Measurements from ENCODE around the gene CNKSR3. TPM values are rescaled to one million over a fixed set of nuclear protein-coding genes. Genes with fewer than 3 reads are reported as not detected.

CNKSR3 gene
- total RNA-seq, 2 experiments from 2014 or later: not detected

DNA sequence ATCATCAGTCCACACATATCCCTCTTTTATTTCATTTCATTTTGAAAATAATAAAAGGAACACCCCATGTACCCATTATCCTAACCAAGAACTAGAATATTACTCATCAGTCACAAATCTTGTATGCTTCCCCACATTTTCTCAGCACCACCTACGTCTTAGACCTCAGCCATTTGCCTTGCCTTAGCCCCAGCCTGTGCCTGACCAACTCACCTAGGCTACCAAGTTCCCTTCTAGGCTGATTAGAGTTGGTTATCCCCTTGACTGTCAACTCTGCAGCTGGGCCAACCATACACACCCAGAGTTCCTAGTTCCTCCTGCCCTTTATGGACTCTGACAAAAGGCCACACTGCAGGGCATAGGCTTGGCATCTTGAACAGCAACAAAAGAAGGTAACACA, 120.5 kb downstream of the CNKSR3 start:
- Mint-ChIP-seq H3K9me3 (no peaks in the 10 kb centered on the region), H3K36me3 (ENCODE audit: low read depth) (no peaks in the 10 kb centered on the region), H3K27me3 (peaks cover 12% of the 10 kb centered on the region), H3K27ac (no peak overlapping the region), H3K4me3 (no peak overlapping the region), H3K4me1 (no peaks in the 10 kb centered on the region)
- CTCF ChIA-PET: no interaction called here
- no peak for DNase-seq
- POLR2A ChIA-PET: no interaction called here

DNA sequence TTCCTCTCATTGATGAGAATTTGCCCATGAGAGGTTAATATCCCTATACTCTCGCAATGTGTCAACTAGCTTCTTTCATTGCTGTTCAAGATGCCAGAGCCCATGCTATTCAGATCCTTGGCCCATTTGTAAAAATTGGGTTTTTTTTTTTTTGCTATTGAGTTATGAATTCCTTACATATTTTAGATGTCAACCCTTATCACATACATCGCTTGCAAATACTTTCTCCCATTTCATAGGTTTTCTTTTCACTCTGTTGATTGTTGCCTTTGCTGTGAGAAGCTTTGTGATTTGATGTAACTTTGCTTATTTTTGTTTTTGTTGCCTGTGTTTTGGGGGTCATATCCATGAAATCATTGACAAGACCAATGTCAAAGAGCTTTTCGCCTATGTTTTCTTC, 121.7 kb downstream of the CNKSR3 start:
- no peak for DNase-seq
- no peak overlapping the region for H3K4me3 Mint-ChIP-seq
- H3K36me3 Mint-ChIP-seq (ENCODE audit: low read depth): no peaks in the 10 kb centered on the region
- no peak overlapping the region for H3K27ac Mint-ChIP-seq
- H3K4me1 Mint-ChIP-seq: no peaks in the 10 kb centered on the region
- POLR2A ChIA-PET: no interaction called here
- no peaks in the 10 kb centered on the region for H3K9me3 Mint-ChIP-seq
- CTCF ChIA-PET: no interaction called here
- peaks cover 11% of the 10 kb centered on the region for H3K27me3 Mint-ChIP-seq

DNA sequence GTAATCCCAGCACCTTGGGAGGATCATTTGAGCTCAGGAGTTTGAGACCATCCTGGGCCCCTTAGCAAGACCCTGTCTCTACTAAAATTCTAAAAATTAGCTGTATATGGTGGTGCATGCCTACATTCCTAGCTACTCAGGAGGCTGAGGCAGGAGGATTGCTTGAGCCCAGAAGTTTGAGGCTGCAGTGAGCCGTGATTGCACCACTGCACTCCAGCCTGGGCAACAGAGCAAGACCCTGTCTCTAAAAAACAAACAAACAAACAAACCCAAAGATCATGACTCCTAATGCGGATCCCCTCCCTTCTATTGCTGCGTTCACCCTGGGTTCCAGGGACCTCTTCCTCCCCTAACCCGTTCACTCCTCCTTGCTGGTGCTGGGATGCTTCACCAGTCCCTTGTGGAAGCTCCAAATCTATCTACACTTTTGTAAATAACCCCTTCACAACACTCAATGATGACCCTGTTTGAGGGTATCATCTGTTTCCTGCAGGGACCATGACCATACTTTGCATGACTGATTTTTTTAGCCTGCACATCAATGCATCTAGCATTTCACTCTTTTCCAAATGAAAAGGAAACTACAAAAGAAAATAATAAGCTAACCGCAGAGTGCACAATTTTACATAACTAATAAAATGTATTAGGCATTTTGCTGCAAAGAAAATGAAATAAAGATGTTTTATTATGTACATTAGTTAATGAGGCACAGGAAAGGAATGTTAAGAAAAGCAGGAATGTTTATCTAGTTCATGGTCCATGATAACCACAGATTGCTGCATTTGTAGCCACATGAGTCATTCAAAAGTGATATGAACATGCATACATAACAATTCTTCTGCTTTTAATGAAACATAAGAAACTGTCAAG, 123.4 kb downstream of the CNKSR3 start:
- peaks cover 11% of the 10 kb centered on the region for H3K27me3 Mint-ChIP-seq
- H3K27ac Mint-ChIP-seq: no peak overlapping the region
- no peak for DNase-seq
- no peaks in the 10 kb centered on the region for H3K4me1 Mint-ChIP-seq
- CTCF ChIA-PET: interaction anchor here (0.6 kb wide), 1 partner anchor 170 kb away, joined by 3 read pairs; no protein-coding TSS in a partner anchor
- no peaks in the 10 kb centered on the region for H3K36me3 Mint-ChIP-seq (ENCODE audit: low read depth)
- POLR2A ChIA-PET: no interaction called here
- H3K9me3 Mint-ChIP-seq: no peaks in the 10 kb centered on the region
- no peak overlapping the region for H3K4me3 Mint-ChIP-seq

DNA sequence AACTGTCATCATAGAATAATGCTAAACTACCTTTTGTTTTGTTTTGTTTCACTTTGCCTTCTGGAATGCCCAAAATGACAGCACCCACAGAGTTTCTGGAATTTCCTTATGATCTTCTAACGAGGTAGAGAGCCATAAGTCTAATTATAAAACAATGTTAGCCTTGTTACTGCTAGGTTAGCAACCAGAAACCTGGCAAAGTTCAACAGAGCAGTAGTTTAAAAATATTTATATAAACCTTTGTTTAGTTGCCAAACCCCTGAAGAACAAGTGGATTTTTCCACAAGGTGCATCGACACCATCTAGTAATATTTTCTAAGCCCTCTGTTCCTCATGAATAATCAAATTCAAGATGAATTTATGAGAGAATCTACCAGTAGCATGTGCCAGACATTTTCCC, 126.3 kb downstream of the CNKSR3 start:
- H3K4me1 Mint-ChIP-seq: no peaks in the 10 kb centered on the region
- DNase-seq: no peak
- H3K9me3 Mint-ChIP-seq: no peaks in the 10 kb centered on the region
- ChIA-PET POLR2A (no interaction called here), CTCF (no interaction called here)
- peaks cover 8% of the 10 kb centered on the region for H3K27me3 Mint-ChIP-seq
- H3K36me3 Mint-ChIP-seq (ENCODE audit: low read depth): no peaks in the 10 kb centered on the region
- H3K4me3 Mint-ChIP-seq: no peak overlapping the region
- H3K27ac Mint-ChIP-seq: no peak overlapping the region

DNA sequence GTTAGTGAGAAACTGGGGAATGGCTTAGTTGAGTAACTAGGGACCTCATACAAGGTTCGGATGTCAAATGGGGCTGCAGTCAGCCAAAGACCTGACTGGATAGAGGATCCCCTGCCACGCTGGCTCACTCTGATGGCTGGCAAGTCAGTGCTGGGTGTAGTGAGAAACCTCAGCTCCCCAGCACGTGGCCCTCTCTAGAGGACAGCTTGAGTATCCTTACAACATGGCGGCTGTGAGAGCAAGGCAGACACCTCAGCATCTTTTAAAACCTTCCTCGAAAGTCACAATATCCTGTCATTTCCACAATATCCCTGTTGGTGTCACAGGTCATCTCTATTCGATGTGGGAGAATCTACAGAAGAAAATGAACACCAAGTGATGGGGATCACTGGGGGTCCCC, 127.2 kb downstream of the CNKSR3 start:
- Mint-ChIP-seq H3K4me3 (no peak overlapping the region), H3K27me3 (peaks cover 8% of the 10 kb centered on the region), H3K4me1 (no peaks in the 10 kb centered on the region), H3K27ac (no peak overlapping the region), H3K36me3 (ENCODE audit: low read depth) (no peaks in the 10 kb centered on the region), H3K9me3 (no peaks in the 10 kb centered on the region)
- CTCF ChIA-PET: no interaction called here
- POLR2A ChIA-PET: no interaction called here
- DNase-seq: no peak

DNA sequence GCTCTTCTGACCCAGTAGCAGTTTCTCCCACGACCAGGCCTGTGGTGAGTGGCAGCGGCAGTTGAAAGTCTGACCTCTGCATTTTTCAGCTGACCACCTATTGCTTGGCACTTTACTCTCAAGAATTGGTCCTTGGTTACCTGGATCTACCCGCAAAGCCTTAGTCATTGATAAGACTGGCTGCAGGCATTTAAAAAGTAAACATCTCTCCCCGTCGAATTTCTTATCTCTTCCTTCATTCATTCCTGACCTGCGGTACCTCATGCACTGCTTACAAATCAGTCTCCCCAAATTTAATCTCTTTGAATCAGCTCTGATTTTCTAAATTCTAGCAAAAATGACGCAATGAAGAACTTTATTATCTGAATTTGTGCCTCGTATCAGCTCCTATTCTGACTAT, 127.7 kb downstream of the CNKSR3 start:
- CTCF ChIA-PET: no interaction called here
- H3K36me3 Mint-ChIP-seq (ENCODE audit: low read depth): no peaks in the 10 kb centered on the region
- peaks cover 8% of the 10 kb centered on the region for H3K27me3 Mint-ChIP-seq
- DNase-seq: no peak
- no peak overlapping the region for H3K4me3 Mint-ChIP-seq
- H3K9me3 Mint-ChIP-seq: no peaks in the 10 kb centered on the region
- no peak overlapping the region for H3K27ac Mint-ChIP-seq
- POLR2A ChIA-PET: no interaction called here
- no peaks in the 10 kb centered on the region for H3K4me1 Mint-ChIP-seq

DNA sequence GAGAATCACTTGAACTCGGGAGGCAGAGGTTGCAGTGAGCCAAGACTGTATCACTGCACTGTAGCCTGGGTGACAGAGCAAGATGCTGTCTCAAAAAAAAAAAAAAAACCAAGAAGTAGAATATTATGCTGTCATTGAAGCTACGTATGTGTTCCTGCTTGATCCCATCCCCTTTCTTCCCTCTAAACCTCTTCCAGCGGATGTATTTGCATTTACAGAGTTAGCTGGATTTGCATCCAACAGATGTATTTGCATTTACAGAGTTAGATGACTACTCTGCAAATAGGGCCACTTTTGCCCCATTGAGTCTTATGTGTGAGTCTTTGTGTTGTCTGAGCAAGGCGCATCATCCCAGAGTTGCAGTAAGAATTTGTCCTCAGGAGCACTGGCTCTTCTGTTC, 128.9 kb downstream of the CNKSR3 start:
- POLR2A ChIA-PET: no interaction called here
- Mint-ChIP-seq H3K27me3 (peaks cover 8% of the 10 kb centered on the region), H3K4me3 (no peak overlapping the region), H3K4me1 (no peaks in the 10 kb centered on the region), H3K36me3 (ENCODE audit: low read depth) (no peaks in the 10 kb centered on the region), H3K27ac (no peak overlapping the region), H3K9me3 (no peaks in the 10 kb centered on the region)
- no peak for DNase-seq
- CTCF ChIA-PET: no interaction called here

DNA sequence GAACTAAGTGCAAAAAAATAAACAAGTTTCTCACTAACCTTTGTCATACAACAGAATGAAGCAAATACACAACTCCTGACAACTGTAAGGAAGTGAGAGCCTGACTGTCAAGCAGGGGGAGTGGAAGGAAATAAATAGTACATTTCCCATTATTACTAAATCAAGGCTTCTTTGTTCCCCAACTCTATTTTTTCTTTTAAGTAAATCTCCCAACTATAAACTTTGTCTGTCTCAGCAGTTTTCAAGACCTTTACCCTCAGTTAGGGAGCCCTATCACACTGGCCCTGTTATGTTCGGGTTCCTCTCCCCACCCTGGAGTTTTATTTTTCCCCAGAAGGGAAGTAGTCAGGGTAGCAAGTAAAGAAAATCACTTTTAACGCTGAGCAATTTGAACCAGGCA, 129.7 kb downstream of the CNKSR3 start:
- ChIA-PET POLR2A (no interaction called here), CTCF (no interaction called here)
- H3K36me3 Mint-ChIP-seq (ENCODE audit: low read depth): no peaks in the 10 kb centered on the region
- no peak overlapping the region for H3K27ac Mint-ChIP-seq
- DNase-seq: no peak
- H3K4me3 Mint-ChIP-seq: no peak overlapping the region
- H3K9me3 Mint-ChIP-seq: no peaks in the 10 kb centered on the region
- peaks cover 6% of the 10 kb centered on the region for H3K27me3 Mint-ChIP-seq
- no peaks in the 10 kb centered on the region for H3K4me1 Mint-ChIP-seq

DNA sequence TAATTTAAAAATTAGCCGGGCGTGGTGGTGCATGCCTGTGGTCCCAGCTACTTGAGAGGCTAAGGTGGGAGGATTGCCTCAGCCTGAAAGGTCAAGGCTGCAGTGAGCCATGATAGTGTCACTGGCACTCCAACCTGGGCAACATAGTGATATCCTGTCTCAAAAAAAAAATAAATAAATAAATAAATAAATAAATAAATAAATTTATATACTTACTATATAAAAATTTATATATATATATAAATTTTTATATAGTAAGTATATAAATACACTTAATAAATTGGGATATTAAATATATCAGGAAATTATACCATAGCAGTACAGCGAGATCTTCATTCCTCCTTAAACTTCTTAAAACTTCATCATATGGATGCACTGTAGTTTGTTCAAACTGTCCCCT, 130.9 kb downstream of the CNKSR3 start:
- ChIA-PET POLR2A (no interaction called here), CTCF (no interaction called here)
- Mint-ChIP-seq H3K36me3 (ENCODE audit: low read depth) (no peaks in the 10 kb centered on the region), H3K27me3 (no peaks in the 10 kb centered on the region), H3K4me1 (no peaks in the 10 kb centered on the region), H3K4me3 (no peak overlapping the region), H3K27ac (no peak overlapping the region), H3K9me3 (no peaks in the 10 kb centered on the region)
- no peak for DNase-seq

DNA sequence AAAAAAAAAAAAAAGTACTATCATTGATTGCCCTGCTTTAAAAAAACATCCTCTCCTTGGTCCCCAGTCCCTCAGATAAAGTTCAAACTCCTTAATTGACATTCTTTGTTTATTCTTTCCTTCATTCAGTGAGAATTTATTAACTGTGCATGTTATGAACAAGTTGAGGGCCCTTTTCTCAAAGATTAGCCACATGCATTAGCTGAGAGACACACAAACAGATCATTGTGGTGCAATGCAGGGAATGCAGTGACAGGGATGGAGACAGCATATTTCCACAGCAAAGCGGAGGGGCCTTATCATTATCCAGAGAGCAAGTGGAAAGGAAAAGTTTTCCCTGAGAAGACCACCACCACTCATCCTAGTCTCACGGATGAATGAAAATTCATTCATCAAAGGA, 132.0 kb downstream of the CNKSR3 start:
- Mint-ChIP-seq H3K9me3 (no peaks in the 10 kb centered on the region), H3K4me1 (no peaks in the 10 kb centered on the region), H3K4me3 (no peak overlapping the region), H3K36me3 (ENCODE audit: low read depth) (no peaks in the 10 kb centered on the region), H3K27ac (no peak overlapping the region), H3K27me3 (no peaks in the 10 kb centered on the region)
- DNase-seq: no peak
- CTCF ChIA-PET: no interaction called here
- POLR2A ChIA-PET: no interaction called here

DNA sequence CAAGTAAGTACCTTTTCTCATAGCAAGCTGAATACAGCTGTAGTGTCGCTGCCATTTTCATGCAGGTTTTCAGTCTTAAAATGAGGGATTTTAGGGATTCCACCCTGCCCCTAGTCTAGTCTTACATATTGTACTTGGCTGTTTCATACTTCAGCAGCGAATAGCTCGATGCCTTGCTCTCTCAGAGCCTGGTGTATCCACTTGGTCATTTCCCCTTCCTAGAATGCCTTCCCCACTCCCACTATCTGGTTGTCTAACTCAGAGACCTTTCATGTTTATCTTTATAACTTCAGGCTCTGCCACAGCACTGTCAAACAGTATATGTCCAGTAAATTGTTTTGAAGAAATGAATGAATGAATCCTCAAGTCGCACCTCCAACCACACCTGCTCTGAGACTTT, 132.8 kb downstream of the CNKSR3 start:
- no peak overlapping the region for H3K4me3 Mint-ChIP-seq
- ChIA-PET CTCF (no interaction called here), POLR2A (no interaction called here)
- H3K36me3 Mint-ChIP-seq (ENCODE audit: low read depth): no peaks in the 10 kb centered on the region
- no peak for DNase-seq
- H3K27me3 Mint-ChIP-seq: peaks cover 1% of the 10 kb centered on the region
- no peak overlapping the region for H3K27ac Mint-ChIP-seq
- H3K4me1 Mint-ChIP-seq: no peaks in the 10 kb centered on the region
- H3K9me3 Mint-ChIP-seq: no peaks in the 10 kb centered on the region

DNA sequence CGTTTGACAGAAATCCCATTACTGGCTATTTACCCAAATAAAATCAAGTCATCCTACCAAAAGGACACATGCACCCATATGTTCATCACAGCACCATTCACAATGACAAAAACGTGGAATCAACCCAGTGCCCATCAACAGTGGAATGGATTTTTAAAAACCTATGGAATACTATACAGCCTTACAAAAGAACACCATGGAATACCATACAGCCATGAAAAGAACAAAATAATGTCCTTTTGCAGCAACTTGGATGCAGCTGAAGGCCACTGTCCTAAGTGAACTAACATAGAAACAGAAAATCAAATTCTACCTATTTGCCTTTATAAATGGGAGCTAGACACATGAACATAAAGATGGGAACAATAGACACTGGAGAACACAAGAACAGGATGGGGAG, 136.5 kb downstream of the CNKSR3 start:
- CTCF ChIA-PET: no interaction called here
- no peaks in the 10 kb centered on the region for H3K36me3 Mint-ChIP-seq (ENCODE audit: low read depth)
- no peaks in the 10 kb centered on the region for H3K4me1 Mint-ChIP-seq
- POLR2A ChIA-PET: no interaction called here
- DNase-seq: no peak
- no peak overlapping the region for H3K4me3 Mint-ChIP-seq
- peaks cover 1% of the 10 kb centered on the region for H3K27me3 Mint-ChIP-seq
- H3K27ac Mint-ChIP-seq: no peak overlapping the region
- no peaks in the 10 kb centered on the region for H3K9me3 Mint-ChIP-seq

DNA sequence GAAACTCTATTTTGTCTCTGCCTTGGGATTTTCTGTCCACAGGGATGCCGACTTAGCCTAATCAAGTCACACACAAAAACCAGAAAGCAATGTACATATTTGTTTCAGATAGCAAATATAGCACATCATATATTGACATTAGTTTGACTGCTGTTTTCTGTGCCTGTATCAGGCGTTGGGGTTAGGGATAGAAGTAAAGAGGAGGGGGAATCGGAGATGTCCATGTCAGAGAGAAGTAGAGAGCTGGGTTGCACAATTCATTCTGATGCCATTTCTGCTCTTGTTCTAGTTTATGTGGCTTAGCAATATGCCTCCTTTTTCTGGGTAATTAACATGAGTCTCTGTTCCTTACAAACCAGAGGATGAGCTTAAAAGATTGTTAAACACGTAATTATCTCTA, 139.2 kb downstream of the CNKSR3 start:
- Mint-ChIP-seq H3K4me1 (no peaks in the 10 kb centered on the region), H3K9me3 (no peaks in the 10 kb centered on the region)
- CTCF ChIA-PET: interaction anchor here (0.6 to 4.2 kb wide), 2 partner anchors 96 to 218 kb away, joined by 3 to 16 read pairs; no protein-coding TSS in a partner anchor

DNA sequence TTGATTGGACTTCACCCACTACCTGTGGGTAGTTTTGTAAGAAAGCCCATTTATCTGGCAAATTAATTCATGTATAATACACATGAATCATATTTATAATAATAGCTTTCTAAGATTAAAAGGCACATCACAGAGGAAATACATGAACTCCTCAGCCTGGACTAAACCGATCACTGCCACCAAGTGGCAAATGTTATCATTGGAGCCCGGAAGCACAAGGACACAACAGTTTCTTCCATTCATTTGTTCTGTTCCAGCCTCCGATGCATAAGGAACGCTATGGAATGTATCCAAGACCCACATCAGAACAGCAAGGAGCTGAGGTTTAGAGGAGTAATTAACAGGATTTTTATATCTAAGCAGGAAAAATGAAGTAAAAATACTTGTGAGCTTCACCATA, 139.9 kb downstream of the CNKSR3 start:
- H3K36me3 Mint-ChIP-seq (ENCODE audit: low read depth): no peaks in the 10 kb centered on the region
- no peak overlapping the region for H3K4me3 Mint-ChIP-seq
- DNase-seq: no peak
- CTCF ChIA-PET: interaction anchor here (0.6 to 4.2 kb wide), 3 partner anchors 95 to 217 kb away, joined by 3 to 16 read pairs (median 3); no protein-coding TSS in a partner anchor
- H3K9me3 Mint-ChIP-seq: no peaks in the 10 kb centered on the region
- peaks cover 3% of the 10 kb centered on the region for H3K27me3 Mint-ChIP-seq
- H3K27ac Mint-ChIP-seq: no peak overlapping the region
- H3K4me1 Mint-ChIP-seq: no peaks in the 10 kb centered on the region
- POLR2A ChIA-PET: no interaction called here

More for the DNA sequence above, 139.2 kb downstream of the CNKSR3 start:
- no peak overlapping the region for H3K27ac Mint-ChIP-seq
- no peak for DNase-seq
- POLR2A ChIA-PET: no interaction called here
- peaks cover 1% of the 10 kb centered on the region for H3K27me3 Mint-ChIP-seq
- no peaks in the 10 kb centered on the region for H3K36me3 Mint-ChIP-seq (ENCODE audit: low read depth)
- H3K4me3 Mint-ChIP-seq: no peak overlapping the region

Measured in activated CD4-positive, alpha-beta memory T cell treated with anti-CD3 and anti-CD28 coated beads, Interleukin-2, amount 10 ng/mL, durations not matched to agents 7 days and 5 days (primary cell).